ENCODE results near the gene NASP. TPM values are rescaled to one million over a fixed set of nuclear protein-coding genes. Genes with fewer than 3 reads are reported as not detected.

NASP gene
- total RNA-seq, 1 donor from 2014 or later: 67.5 TPM

GRCh38 chr1:45620588-45621500 lies 37.0 kb downstream of the NASP start:
- DNase-seq: no peak

- no peak for DNase-seq
These were observed 37.6 kb downstream of the NASP start for GRCh38 chr1:45621501-45621836.

DNA sequence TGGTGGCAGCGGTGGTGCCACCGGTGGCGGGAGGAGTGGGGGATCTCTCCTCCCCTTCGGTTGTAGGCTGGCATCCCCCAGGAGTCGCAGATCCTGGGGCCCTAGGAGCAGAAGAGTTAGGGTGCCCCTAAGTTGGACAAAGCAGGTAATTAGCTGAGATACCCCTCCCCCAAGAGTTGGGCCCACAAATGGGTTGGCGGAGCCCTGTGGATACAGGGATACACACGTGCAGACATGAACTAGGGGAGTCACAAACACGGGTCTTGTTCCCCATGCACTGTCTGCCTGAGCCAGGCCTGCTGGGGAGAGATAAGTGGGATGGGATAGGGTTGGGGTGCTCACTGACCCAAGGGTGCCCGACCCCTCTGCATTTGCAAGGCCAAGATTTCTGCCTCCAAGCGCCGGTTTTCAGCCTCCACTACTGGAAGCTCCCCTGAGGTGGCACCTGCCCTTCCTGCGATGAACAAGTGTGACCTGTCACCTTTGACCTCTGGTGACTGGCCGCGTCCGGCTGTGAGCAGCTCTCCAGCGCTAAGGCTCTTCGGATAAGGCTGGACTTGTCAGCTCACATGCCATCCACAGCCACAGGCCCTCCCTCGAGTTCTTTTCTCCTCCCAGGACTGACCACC lies 38.2 kb downstream of the NASP start:
- no peak for DNase-seq

DNA sequence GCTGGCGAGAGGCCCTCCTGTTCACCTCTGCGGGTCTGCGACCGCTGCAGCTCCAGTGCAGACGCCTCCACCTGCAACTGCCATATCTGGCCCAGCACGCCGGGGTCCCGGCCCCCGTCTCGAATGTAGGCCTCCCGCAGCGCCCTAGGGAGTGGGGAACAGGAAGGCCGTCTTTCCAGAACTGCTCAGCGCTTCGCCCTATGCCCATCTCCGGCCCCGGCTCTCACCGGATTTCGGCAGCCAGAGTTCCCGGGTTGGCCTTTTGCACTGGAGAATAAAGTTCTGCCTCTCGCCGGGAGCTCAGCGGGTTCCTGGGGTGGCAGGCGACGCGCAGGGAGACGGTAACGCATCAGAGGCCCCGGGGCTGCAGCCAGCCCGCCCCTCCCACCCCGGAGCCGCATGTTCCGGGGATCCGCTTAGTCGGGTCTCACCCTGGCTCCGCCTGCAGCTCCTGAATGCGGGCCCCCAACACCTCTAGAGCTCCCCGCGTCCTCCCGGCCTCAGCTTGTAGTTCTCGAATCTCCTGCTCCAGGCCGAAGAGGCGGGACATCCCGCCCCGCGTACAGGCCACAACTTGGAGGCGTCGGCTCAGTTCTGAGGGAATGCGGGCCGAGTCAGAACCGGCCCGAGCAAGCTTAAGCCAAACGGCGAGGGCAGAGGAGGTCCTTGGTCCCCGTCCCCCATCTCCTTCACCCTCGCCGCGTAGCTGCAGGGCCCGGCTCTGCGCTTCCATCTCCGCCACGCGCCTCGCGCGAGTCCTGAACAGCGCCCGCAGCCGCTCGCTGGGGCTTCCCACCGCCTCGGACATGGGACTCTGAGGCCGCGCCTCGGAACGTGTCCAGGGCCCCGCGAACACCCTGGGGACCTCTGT lies 38.9 kb downstream of the NASP start:
- DNase-seq: no peak

- no peak for DNase-seq
These were observed 40.1 kb downstream of the NASP start, which contains the start of gene CCDC17 for GRCh38 chr1:45623972-45624371. Gene CCDC17, minus strand, starts transcription at chr1:45624054. Its CDS starts 145 bp downstream, at chr1:45623909.

DNA sequence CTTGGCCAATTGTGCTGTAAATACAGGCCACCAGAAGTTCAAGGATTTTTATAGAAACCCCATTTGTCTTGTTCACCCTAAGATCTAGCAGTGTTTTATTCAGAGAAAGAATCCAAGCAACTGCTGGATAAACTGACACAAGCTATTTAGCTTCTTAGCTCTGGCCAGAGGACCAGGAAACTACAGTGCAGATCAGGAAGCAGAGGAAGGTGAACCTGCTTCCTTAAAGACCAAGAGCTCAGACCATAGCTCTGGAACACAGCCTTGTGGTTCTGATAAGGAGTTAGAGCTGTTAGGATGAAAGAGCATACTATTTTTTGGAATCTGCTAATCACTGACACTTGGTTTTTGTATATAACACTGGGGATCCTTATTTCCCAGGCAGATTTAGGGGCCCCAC lies 45.2 kb downstream of the NASP start:
- DNase-seq: no peak

DNA sequence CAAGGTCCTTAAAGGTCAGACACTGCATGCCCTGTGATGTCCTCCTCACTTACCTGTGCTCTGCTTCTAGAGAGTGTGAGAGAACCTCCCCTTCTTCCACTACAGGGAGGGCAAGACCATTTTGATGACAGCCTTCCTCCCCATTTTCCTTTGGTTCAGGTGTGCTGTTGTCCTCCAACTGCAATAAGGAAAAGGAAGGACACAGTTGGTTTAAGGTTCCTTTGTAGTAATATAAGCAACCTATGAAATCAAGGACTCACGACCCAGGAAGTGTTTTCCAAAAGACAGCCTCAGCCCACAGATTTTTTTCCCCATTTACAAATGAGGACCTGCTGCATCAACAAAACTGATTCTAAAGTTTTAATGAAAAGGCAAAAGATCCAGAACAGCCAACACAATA lies 46.6 kb downstream of the NASP start:
- DNase-seq: no peak

GRCh38 chr1:45635211-45635610 lies 51.4 kb downstream of the NASP start:
- DNase-seq: no peak

DNA sequence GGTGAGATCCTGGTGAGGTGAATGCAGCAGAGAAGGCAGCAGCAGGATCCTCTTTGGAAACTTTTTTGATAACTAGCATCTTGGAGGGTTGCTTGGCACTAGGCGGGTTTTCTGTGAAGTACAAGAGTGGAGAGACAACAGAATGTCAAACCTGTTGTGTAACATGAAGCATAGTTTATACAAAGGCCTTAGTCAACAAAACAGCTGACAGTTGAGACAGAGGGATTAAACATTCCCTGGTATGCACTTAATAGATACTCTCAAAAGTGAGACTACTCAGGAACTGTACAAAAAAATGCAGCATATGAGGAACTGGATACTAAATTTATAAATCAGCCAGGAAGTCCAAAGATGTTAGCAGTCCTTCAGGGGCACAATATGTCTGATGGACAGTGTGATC lies 56.5 kb downstream of the NASP start:
- DNase-seq: no peak

DNA sequence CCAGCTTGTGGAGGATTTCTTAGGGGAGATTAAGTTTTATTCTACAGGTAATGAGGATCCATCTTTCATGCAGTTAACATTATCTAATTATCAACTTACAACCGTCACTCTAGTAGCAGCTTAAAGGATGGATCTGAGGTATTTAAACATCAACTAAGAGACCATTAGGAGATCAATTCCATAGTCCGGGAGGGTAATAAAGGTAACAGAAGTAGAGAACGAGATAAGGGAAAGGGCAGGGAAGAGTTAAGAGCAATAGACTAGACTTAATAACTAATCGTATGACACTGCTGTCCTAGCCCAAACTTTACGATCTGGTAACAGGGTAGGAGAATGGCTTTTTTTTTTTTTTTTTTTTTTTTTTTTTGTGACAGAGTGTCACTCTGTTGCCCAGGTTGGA lies 59.5 kb downstream of the NASP start:
- no peak for DNase-seq

DNA sequence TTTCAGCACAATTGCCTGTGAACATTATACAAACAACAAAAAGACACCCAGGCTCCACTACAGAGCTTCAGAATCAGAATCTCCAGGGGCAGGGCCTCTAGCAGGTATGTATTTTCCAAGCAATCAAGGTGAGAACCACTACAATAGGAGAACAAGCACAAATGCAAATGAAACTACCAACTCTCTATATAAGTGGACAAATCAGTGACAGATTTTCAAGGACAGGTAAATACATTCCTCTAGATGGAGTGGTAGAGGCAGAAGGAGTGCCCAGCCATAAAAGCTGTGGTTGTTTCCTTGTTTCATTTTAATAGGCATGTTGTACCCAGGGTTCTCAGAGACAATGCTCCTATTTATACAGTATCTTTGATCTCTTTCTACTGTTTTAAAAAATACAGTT lies 60.1 kb downstream of the NASP start:
- no peak for DNase-seq

DNA sequence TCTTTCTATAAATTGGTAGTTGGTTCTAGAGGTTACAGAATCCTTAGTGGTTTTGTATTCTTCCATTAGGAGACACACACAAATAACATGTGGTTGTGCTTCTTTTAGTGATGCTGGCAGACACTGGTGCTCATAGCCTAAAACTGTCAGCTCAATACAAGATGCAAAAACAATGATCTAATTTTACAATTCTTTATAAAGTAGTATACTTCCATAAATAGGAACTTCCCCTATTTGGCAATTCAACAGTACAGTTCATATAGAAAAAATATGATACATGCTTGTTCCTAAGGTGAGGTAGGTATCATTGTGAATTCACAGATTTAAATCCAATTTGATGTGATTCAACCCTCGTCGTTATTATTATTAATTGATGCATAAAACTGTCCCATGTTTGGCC lies 60.8 kb downstream of the NASP start:
- no peak for DNase-seq

DNA sequence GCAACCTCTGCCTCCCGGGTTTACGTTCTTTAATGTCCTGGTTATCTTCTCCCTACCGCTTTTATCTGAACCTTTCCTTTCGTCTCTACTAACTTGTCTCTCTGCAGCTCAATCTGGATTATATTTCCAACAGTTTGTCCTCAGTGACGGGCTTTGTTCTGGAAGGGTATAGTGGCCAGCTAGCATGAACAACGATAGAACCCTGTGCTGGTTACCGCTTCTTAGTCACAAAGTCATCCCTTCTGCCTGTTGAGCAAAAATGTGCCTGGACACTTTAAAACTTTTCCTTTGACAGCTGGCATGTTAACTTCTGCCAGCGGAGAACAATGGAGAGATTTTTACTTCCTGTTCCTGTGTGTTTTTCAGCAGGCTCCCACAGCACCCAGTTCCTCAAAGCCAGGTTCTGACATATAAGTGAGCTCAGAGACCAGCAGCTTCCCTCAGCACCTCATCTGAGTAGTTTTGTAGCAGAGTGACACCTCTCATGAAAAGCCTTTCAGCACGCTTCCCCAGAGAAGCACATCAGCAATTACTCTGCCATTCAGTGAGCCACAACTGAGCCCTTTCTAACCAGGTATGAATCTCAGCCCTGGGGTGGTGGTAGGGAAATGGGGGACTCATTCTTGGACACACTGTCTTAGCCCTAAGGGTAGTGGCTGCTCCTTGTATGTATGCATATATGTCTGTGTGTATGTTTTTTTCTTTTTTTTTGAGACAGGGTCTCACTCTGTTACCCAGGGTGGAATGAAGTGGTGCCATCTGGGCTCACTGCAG lies 63.6 kb downstream of the NASP start:
- DNase-seq: no peak

DNA sequence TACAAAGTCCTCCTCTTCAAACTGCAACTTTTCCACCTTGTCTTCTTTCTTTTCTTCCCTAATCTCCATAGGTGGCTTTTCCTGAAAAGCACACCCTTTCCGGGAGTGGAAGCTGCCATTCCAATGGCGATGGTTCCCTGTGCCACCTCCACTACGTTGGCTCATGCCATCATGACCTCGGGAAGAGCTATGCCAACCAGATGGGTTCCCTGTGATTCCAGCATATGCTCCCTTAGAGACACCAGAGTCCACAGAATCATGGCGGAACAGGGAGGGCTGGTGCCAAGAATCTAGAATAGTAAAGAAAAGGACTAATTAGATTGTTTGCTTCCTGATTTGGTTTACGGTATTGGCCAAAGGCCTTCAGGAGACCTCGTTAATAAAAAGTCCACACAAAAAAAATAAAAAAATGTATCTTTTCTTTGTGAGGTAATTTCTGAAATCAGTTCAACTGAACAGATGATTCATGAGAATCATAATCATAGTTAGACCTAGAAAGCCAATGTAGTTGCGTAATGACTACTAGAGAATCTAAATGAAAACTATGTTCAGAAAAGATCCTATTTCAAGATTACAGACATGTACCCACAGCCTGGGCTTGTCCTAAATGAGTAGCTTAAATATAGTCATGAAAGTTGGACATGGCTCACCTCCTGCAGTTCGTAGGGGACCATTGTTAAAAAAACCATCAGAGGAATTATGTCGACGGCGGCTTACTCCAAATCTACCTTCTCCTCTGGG lies 70.9 kb downstream of the NASP start:
- no peak for DNase-seq

GRCh38 chr1:45656573-45657226 lies 72.9 kb downstream of the NASP start:
- DNase-seq: no peak

- DNase-seq: no peak
These were observed 74.3 kb downstream of the NASP start for GRCh38 chr1:45658171-45658570.

DNA sequence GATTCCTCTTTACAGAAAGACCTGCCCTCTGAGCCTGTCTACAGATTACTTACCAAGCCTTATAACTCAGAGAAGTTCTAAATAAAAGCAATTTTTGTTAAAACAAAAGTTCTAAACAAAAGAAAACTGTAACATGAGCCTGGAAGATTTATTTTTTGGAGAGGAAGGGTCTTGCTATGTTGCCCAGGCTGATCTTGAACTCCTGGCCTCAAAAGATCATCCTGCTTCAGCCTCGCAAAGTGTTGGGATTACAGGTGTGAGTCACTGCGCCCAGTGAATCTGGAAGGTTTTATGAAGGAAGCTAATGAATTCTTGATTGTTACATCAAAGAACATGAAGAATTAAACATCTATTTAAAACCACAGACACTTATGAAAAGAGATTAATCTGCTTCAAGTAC lies 75.4 kb downstream of the NASP start:
- DNase-seq: no peak

GRCh38 chr1:45660336-45660735 lies 76.5 kb downstream of the NASP start:
- DNase-seq: no peak

GRCh38 chr1:45666836-45667235 lies 83.0 kb downstream of the NASP start:
- DNase-seq: no peak

- DNase-seq: no peak
These were observed 83.7 kb downstream of the NASP start for GRCh38 chr1:45667321-45668111.
